ENCODE results near the gene PCDH11X. TPM values are rescaled to one million over a fixed set of nuclear protein-coding genes. Genes with fewer than 3 reads are reported as not detected.
"Not testable (repeated sequence)": the region's sequence is repeated elsewhere in the genome, so short reads cannot be mapped to it uniquely, and the experiment has no call there.

Gene PCDH11X
- total RNA-seq, 2 experiments from 2014 or later, result not detected

DNA sequence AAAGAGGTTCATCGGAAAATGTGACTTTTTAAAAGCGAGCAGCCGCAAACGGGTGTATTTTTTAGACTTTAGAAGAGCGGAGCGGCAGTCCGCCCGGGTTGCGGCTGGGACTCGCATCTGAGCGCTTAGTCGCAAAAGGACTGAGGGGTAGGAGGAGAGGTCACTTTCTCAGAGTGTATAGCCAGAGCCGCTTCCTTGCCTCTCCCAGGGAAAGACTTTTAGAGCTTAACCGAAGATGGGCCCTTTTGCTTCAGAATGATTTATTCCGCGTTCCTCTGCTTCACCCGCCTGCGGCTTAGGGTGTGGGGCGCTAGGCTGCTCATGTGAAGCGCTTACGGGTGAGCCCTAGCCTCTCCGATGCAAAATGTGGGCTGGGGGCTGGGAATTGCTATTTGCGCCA lies 1.5 kb downstream of the PCDH11X start:
- DNase-seq (ENCODE audit: low spot score); CTCF ChIA-PET (ENCODE audit: unreplicated experiment); intact Hi-C loops (cut with micrococcal nuclease; ENCODE audit: unreplicated experiment); H3K4me1 ChIP-seq (ENCODE audit: insufficient read depth, low read length, poor library complexity, severe bottlenecking); H3K9me3 ChIP-seq (ENCODE audit: low read length); H3K4me3 ChIP-seq (ENCODE audit: low read depth, low read length, poor library complexity, severe bottlenecking); H3K36me3 ChIP-seq (ENCODE audit: insufficient read depth, low read length); H4K20me1 ChIP-seq (ENCODE audit: insufficient read depth, low read length); H3K4me2 ChIP-seq (ENCODE audit: low read length); H3K27ac ChIP-seq (ENCODE audit: low read depth, low read length, poor library complexity, severe bottlenecking); H3K79me2 ChIP-seq (ENCODE audit: insufficient read depth, low read depth, low read length); BruUV-seq (replicated peaks); H3K9me2 ChIP-seq (ENCODE audit: insufficient read depth, low read length); POLR2A ChIA-PET; H2AFZ ChIP-seq (ENCODE audit: low read length): not testable (repeated sequence)

DNA sequence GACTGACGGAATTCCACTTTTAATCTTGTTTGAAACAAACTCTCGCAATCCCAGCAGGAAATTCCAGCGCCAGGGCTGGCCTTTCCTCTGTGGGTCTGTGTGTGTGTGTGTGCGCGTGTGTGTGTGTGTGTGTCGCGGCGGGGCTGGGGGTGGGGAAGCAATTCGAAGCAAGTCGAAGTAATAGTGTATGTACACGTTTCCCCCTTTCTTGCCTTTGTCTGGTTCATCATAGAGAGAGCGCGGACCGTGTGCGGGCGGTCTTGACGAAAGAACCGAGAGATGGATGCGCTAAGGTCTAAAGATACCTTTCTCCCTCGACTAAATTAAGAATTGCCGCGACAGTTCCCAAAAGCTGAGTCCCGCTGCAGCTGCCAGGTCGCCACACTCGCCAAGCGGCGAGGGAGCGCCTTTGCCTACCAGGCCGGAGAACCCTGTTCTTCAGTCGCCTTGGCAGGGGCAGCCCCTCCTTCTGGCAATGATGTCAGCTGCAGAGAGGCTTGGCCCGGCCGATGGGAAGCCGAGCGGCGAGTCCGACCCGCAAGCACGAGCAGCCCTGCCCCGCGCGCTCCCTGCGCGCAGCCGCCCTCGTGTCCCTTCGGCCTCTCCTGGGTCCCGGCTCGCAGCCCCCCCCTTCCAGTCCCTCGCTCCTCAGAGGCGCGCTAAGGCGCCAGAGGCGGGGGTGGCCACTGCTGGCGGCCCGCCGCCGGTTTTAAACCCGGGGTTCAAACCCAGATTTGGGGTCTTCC lies 2.6 kb downstream of the PCDH11X start:
- POLR2A ChIA-PET; intact Hi-C loops (cut with micrococcal nuclease; ENCODE audit: unreplicated experiment); H3K4me2 ChIP-seq (ENCODE audit: low read length); H3K4me1 ChIP-seq (ENCODE audit: insufficient read depth, low read length, poor library complexity, severe bottlenecking); H3K27ac ChIP-seq (ENCODE audit: low read depth, low read length, poor library complexity, severe bottlenecking); H2AFZ ChIP-seq (ENCODE audit: low read length); DNase-seq (ENCODE audit: low spot score); H3K9me3 ChIP-seq (ENCODE audit: low read length); BruUV-seq (replicated peaks); H4K20me1 ChIP-seq (ENCODE audit: insufficient read depth, low read length); H3K4me3 ChIP-seq (ENCODE audit: low read depth, low read length, poor library complexity, severe bottlenecking); CTCF ChIA-PET (ENCODE audit: unreplicated experiment); H3K9me2 ChIP-seq (ENCODE audit: insufficient read depth, low read length); H3K79me2 ChIP-seq (ENCODE audit: insufficient read depth, low read depth, low read length); H3K36me3 ChIP-seq (ENCODE audit: insufficient read depth, low read length): not testable (repeated sequence)

DNA sequence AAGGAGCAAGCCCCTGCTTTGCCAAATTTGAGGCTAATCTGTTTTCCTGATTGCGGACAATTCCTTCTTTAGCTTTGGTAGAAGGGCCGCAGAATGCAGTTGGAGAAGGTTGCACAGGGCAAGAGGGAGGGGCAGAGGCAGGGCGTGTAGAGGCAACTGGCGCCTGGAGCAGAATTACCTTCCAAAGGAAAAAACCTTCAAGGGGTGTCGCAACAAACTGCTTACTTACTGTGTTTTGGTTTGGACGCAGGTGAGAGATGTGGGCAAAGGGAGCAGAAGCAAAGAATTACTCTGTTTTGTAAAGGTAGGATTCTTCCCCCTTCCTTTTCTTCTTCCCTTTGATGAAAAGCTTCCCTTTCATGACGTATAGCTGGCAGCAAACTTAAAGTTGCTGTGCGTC lies 3.6 kb downstream of the PCDH11X start:
- intact Hi-C loops (cut with micrococcal nuclease; ENCODE audit: unreplicated experiment); H3K27ac ChIP-seq (ENCODE audit: low read depth, low read length, poor library complexity, severe bottlenecking); H3K4me2 ChIP-seq (ENCODE audit: low read length); H3K9me2 ChIP-seq (ENCODE audit: insufficient read depth, low read length); H3K36me3 ChIP-seq (ENCODE audit: insufficient read depth, low read length); BruUV-seq (replicated peaks); POLR2A ChIA-PET; H4K20me1 ChIP-seq (ENCODE audit: insufficient read depth, low read length); H2AFZ ChIP-seq (ENCODE audit: low read length); H3K9me3 ChIP-seq (ENCODE audit: low read length); CTCF ChIA-PET (ENCODE audit: unreplicated experiment); H3K4me1 ChIP-seq (ENCODE audit: insufficient read depth, low read length, poor library complexity, severe bottlenecking); H3K4me3 ChIP-seq (ENCODE audit: low read depth, low read length, poor library complexity, severe bottlenecking); DNase-seq (ENCODE audit: low spot score); H3K79me2 ChIP-seq (ENCODE audit: insufficient read depth, low read depth, low read length): not testable (repeated sequence)

DNA sequence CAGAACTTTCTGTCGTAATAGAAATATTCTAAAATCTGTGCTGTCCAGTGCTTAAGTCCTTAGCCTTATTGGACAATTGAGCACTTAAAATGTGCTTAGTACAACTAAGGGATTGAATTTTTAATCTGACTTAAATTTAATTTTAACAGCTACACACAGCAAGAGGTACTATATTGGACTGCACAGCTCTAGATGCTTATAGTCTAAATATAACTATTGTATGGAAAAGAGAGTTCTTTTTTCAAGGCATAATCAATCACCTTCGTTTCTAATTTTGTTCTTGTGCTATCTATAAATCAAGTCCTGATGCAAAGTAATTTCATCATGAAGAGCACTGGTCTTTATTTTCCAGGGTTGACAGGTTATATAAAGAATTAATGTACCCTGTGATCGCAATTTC lies 38.4 kb downstream of the PCDH11X start:
- H3K9me2 ChIP-seq (ENCODE audit: insufficient read depth, low read length); CTCF ChIA-PET (ENCODE audit: unreplicated experiment); H4K20me1 ChIP-seq (ENCODE audit: insufficient read depth, low read length); H3K79me2 ChIP-seq (ENCODE audit: insufficient read depth, low read depth, low read length); H3K4me2 ChIP-seq (ENCODE audit: low read length); BruUV-seq (replicated peaks); H3K36me3 ChIP-seq (ENCODE audit: insufficient read depth, low read length); intact Hi-C loops (cut with micrococcal nuclease; ENCODE audit: unreplicated experiment); H3K4me1 ChIP-seq (ENCODE audit: insufficient read depth, low read length, poor library complexity, severe bottlenecking); DNase-seq (ENCODE audit: low spot score); H3K9me3 ChIP-seq (ENCODE audit: low read length); H3K27ac ChIP-seq (ENCODE audit: low read depth, low read length, poor library complexity, severe bottlenecking); H2AFZ ChIP-seq (ENCODE audit: low read length); POLR2A ChIA-PET; H3K4me3 ChIP-seq (ENCODE audit: low read depth, low read length, poor library complexity, severe bottlenecking): not testable (repeated sequence)

DNA sequence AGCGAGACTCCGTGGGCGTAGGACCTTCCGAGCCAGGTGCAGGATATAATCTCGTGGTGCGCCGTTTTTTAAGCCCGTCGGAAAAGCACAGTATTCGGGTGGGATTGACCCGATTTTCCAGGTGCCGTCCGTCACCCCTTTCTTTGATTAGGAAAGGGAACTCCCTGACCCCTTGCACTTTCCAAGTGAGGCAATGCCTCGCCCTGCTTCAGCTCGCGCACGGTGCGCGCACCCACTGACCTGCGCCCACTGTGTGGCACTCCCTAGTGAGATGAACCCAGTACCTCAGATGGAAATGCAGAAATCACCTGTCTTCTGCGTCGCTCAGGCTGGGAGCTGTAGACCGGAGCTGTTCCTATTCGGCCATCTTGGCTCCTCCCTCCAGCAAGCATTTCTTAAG lies 46.1 kb downstream of the PCDH11X start:
- H3K9me2 ChIP-seq (ENCODE audit: insufficient read depth, low read length); H4K20me1 ChIP-seq (ENCODE audit: insufficient read depth, low read length); POLR2A ChIA-PET; H3K4me2 ChIP-seq (ENCODE audit: low read length); H3K9me3 ChIP-seq (ENCODE audit: low read length); H3K4me1 ChIP-seq (ENCODE audit: insufficient read depth, low read length, poor library complexity, severe bottlenecking); H3K36me3 ChIP-seq (ENCODE audit: insufficient read depth, low read length); H3K27ac ChIP-seq (ENCODE audit: low read depth, low read length, poor library complexity, severe bottlenecking); intact Hi-C loops (cut with micrococcal nuclease; ENCODE audit: unreplicated experiment); CTCF ChIA-PET (ENCODE audit: unreplicated experiment); H3K4me3 ChIP-seq (ENCODE audit: low read depth, low read length, poor library complexity, severe bottlenecking); H3K79me2 ChIP-seq (ENCODE audit: insufficient read depth, low read depth, low read length); BruUV-seq (replicated peaks); DNase-seq (ENCODE audit: low spot score); H2AFZ ChIP-seq (ENCODE audit: low read length): not testable (repeated sequence)

Small RNA genes lying within 50 kb of the gene (small RNA-seq; reads per million reads assigned to genes)
- gene RNU2-26P, result 0.89 reads per million, percentile 41 among the genes with 10 or more reads in this experiment

Data from OCI-LY7 (cell line).